ENCODE measurements around the gene PRKAR1B.

PRKAR1B gene

DNA sequence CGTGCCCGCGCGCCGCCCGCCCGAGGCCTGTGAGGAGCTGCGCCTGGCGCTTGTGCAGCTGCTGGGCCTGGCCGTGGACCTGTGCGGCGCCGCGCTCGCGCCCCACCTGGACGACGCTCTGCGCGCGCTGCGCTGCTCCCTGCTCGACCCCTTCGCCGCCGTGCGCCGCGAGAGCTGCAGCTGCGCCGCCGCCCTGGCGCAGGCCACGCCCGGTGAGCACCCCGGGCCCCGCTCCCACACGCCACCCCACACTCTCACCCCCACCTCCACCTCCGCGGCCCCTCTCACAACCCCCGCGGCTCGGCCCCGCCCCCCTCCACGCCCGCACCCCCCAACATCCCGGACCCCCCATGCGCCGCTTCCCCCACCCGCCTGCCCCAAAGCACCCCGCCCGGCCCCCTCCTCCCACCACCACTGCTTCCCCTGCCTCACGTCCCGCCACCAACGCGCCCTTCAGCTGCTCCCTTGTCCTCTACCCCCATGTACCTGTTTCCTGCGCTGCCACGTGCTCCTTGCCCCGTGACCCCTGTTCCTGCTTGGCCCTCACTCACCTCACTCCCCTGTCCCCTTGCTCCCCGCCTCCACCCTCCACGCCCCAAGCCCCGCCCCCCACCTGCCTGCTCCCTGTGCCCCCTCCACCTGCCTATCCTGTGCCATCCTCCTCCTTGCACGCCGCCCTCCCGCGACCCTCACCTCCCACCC, at the start of gene PRKAR1B:
Gene PRKAR1B (minus strand): TSS at position 178 of the 702 bp plus-strand sequence. CDS start 15,776 bp downstream, outside the sequence.
- TF ChIP-seq, protein P1, sequence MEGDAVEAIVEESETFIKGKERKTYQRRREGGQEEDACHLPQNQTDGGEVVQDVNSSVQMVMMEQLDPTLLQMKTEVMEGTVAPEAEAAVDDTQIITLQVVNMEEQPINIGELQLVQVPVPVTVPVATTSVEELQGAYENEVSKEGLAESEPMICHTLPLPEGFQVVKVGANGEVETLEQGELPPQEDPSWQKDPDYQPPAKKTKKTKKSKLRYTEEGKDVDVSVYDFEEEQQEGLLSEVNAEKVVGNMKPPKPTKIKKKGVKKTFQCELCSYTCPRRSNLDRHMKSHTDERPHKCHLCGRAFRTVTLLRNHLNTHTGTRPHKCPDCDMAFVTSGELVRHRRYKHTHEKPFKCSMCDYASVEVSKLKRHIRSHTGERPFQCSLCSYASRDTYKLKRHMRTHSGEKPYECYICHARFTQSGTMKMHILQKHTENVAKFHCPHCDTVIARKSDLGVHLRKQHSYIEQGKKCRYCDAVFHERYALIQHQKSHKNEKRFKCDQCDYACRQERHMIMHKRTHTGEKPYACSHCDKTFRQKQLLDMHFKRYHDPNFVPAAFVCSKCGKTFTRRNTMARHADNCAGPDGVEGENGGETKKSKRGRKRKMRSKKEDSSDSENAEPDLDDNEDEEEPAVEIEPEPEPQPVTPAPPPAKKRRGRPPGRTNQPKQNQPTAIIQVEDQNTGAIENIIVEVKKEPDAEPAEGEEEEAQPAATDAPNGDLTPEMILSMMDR (IDR thresholded peaks at IDR 0.05; ENCODE audit: poor library complexity, severe bottlenecking) = no peak
- Histone ChIP-seq H3K36me3 (ENCODE audit: low read depth) (peaks cover 50% of the 10 kb centered on the region), H3K4me3 (ENCODE audit: severe bottlenecking) (peak within 1 kb of the TSS; percentile 85), H3K9me3 (ENCODE audit: severe bottlenecking) (peaks cover 5% of the 10 kb centered on the region), H3K27me3 (ENCODE audit: insufficient read depth, poor library complexity, severe bottlenecking) (no peaks in the 10 kb centered on the region), H3K27ac (ENCODE audit: poor library complexity, severe bottlenecking) (peak within 1 kb of the TSS; percentile 66), H3K4me1 (ENCODE audit: insufficient read depth, poor library complexity, severe bottlenecking) (peaks cover 9% of the 10 kb centered on the region)
- DNase-seq (ENCODE audit: low spot score) (peak; percentile 57), ATAC-seq (ENCODE audit: low read depth) (peak; percentile 64)

DNA sequence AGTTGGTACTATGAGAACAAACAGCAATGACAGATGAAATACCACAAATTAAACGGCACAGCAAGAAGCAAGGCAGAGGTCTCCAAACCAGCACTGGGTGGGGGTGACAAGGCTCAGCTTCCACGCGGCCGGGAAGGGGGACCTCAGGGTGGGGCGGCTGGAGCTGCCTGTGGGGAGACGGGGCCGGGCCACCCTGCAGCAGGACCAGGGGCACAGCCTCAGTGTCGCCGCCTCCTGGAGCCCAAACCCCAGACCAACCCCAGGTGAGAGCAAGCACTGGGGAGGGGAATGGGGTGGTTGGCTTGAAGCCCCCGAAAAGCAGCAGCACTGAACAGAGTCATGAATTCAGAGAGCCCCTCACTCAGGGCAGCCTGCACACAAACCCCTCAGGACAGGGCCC, 49.3 kb upstream of the PRKAR1B start:
- Histone ChIP-seq H3K36me3 (ENCODE audit: low read depth) (peaks cover 46% of the 10 kb centered on the region), H3K9me3 (ENCODE audit: severe bottlenecking) (no peaks in the 10 kb centered on the region), H3K4me1 (ENCODE audit: insufficient read depth, poor library complexity, severe bottlenecking) (no peaks in the 10 kb centered on the region), H3K4me3 (ENCODE audit: severe bottlenecking) (no peak overlapping the region), H3K27me3 (ENCODE audit: insufficient read depth, poor library complexity, severe bottlenecking) (no peaks in the 10 kb centered on the region), H3K27ac (ENCODE audit: poor library complexity, severe bottlenecking) (no peak overlapping the region)
- ATAC-seq (ENCODE audit: low read depth) (no peak), DNase-seq (ENCODE audit: low spot score) (peak; percentile 40)
- TF ChIP-seq, protein P1 (IDR thresholded peaks at IDR 0.05; ENCODE audit: poor library complexity, severe bottlenecking) = no peak

GRCh38 chr7:774161-775109, 47.4 kb upstream of the PRKAR1B start:
- Histone ChIP-seq H3K9me3 (ENCODE audit: severe bottlenecking) (no peaks in the 10 kb centered on the region), H3K27ac (ENCODE audit: poor library complexity, severe bottlenecking) (no peak overlapping the region), H3K36me3 (ENCODE audit: low read depth) (peaks cover 30% of the 10 kb centered on the region), H3K27me3 (ENCODE audit: insufficient read depth, poor library complexity, severe bottlenecking) (no peaks in the 10 kb centered on the region), H3K4me1 (ENCODE audit: insufficient read depth, poor library complexity, severe bottlenecking) (no peaks in the 10 kb centered on the region), H3K4me3 (ENCODE audit: severe bottlenecking) (no peak overlapping the region)
- TF ChIP-seq, protein P1 (IDR thresholded peaks at IDR 0.05; ENCODE audit: poor library complexity, severe bottlenecking) = peak; percentile 88
- DNase-seq (ENCODE audit: low spot score) (peak; percentile 52), ATAC-seq (ENCODE audit: low read depth) (peak; percentile 41)

GRCh38 chr7:773622-773915, 46.5 kb upstream of the PRKAR1B start:
- H3K36me3 ChIP-seq (ENCODE audit: low read depth) = peaks cover 30% of the 10 kb centered on the region
- peak; percentile 41 for DNase-seq (ENCODE audit: low spot score)
- TF ChIP-seq, protein P1 (IDR thresholded peaks at IDR 0.05; ENCODE audit: poor library complexity, severe bottlenecking) = no peak
- H3K9me3 ChIP-seq (ENCODE audit: severe bottlenecking) = no peaks in the 10 kb centered on the region
- no peak overlapping the region for H3K27ac ChIP-seq (ENCODE audit: poor library complexity, severe bottlenecking)
- ATAC-seq (ENCODE audit: low read depth) = no peak
- no peak overlapping the region for H3K4me3 ChIP-seq (ENCODE audit: severe bottlenecking)
- H3K27me3 ChIP-seq (ENCODE audit: insufficient read depth, poor library complexity, severe bottlenecking) = no peaks in the 10 kb centered on the region
- no peaks in the 10 kb centered on the region for H3K4me1 ChIP-seq (ENCODE audit: insufficient read depth, poor library complexity, severe bottlenecking)

Measured in RWPE2 (cell line).